Neutrophil (primary cell): ENCODE measurements around the gene CHRM4.

Source experiments
- H3K27ac ChIP-seq: fragments of 200-600 bp; sonication (generic); 2 replicates; pipeline ENCODE4 v1.5.1; 2016; ENCODE audit warnings: mild to moderate bottlenecking, moderate library complexity
- H3K27me3 ChIP-seq: fragments of 200-600 bp; sonication (generic); 2 replicates; pipeline ENCODE4 v1.6.0; 2016; ENCODE audit warnings: mild to moderate bottlenecking
- H3K36me3 ChIP-seq: fragments of 200-600 bp; sonication (generic); 2 replicates; pipeline ENCODE4 v1.5.1; 2017
- H3K4me1 ChIP-seq, 2 experiments: fragments of 200-600 bp in 1 of 2; sonication (generic) in 1 of 2; 1 replicate in 1 of 2; 2 replicates in 1 of 2; pipeline versions ENCODE4 v1.5.1 to v1.6.1; 2013 to 2016; ENCODE audit warnings: low read depth in 1 of 2, low read length in 1 of 2, mild to moderate bottlenecking in 1 of 2, moderate library complexity in 1 of 2; ENCODE audit not compliant: control insufficient read depth in 1 of 2, insufficient read depth in 1 of 2
- H3K4me3 ChIP-seq, 2 experiments: fragments of 200-600 bp in 1 of 2; sonication (generic) in 1 of 2; 1 replicate in 1 of 2; 2 replicates in 1 of 2; pipeline ENCODE4 v1.5.1; 2013 to 2016; ENCODE audit warnings: low read depth in 1 of 2, low read length in 1 of 2, mild to moderate bottlenecking in 1 of 2, moderate library complexity in 1 of 2
- H3K9me3 ChIP-seq: fragments of 200-600 bp; sonication (generic); 2 replicates; pipeline ENCODE4 v1.5.1; 2016
- TF ChIP-seq, protein P1 (sequence below): fragments of 200-600 bp; sonication (generic); IDR thresholded peaks from 2 replicates; pipeline ENCODE4 v1.5.1; 2016; ENCODE audit warnings: antibody characterized with exemption

Gene CHRM4

DNA sequence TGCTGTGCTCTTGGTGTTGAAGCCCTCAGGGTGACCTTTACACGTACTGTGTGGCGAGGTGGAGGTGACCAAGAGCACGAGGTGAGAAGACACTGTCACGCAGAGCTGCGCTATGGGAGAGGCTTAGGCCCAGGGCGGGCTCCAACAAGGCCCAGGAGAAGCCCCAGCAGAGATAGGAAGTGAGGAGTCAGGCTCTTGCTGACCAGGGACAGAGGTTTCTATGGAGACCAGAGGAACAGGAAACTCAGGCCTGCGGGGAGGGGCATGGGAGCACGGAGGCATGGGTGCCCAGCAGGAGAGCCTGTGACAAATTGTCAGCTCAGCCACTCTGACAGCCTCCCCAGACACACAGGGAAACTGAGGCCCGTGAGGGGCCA, 28.6 kb downstream of the CHRM4 start:
- Histone ChIP-seq H3K27me3 (no peaks in the 10 kb centered on the region), H3K4me1 (peaks cover 64 to 80% of the 10 kb centered on the region in 2 experiments), H3K9me3 (no peaks in the 10 kb centered on the region), H3K36me3 (peaks cover 34% of the 10 kb centered on the region), H3K4me3 (peak overlapping the region; percentile 58 to 69), H3K27ac (peak overlapping the region; percentile 88)
- TF ChIP-seq, protein P1, sequence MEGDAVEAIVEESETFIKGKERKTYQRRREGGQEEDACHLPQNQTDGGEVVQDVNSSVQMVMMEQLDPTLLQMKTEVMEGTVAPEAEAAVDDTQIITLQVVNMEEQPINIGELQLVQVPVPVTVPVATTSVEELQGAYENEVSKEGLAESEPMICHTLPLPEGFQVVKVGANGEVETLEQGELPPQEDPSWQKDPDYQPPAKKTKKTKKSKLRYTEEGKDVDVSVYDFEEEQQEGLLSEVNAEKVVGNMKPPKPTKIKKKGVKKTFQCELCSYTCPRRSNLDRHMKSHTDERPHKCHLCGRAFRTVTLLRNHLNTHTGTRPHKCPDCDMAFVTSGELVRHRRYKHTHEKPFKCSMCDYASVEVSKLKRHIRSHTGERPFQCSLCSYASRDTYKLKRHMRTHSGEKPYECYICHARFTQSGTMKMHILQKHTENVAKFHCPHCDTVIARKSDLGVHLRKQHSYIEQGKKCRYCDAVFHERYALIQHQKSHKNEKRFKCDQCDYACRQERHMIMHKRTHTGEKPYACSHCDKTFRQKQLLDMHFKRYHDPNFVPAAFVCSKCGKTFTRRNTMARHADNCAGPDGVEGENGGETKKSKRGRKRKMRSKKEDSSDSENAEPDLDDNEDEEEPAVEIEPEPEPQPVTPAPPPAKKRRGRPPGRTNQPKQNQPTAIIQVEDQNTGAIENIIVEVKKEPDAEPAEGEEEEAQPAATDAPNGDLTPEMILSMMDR: no peak

DNA sequence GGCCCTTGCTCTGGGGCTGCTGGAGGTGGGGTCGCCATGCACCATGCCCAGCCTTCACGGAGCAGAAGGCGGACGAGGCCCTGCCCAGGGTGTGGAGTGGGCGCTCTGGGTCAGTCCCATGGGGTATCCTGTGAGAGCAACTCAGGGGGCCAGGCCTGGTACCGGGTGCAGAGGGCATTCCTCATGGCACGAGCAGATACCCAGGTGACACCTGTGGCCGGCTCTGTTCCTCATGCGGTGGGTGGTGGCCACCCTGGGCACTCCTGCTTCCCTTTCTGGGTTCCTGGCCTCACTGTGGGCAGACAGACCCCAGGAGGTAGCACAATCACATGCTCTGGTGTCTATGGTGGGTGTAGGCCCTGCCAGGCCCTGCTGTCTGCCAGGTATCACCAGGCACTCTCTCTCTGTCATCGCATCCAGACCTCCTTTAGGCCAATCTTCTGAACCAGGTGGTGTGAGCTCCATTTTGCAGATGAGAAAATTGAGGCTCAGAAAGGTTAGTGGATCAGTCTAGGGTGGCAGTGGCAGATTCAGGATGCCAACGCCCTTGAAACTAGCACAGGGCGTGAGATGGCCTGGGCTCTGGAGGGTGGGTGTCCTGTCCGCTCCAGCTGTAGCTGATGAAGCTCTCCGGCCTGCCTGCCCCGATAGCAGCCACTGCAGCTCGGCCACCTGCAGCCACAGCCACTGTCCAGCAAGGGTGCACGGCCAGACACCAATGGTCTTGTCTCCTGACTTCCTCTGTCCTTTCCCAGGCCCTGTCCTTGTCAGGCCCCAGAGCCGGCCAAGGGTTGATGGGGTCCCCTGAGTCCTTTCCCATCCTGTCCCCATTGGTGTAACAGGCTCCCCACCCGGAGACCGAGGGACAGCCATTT, 29.2 kb downstream of the CHRM4 start:
- TF ChIP-seq, protein P1: no peak
- H3K27ac ChIP-seq: peak overlapping the region; percentile 88
- peaks cover 71 to 80% of the 10 kb centered on the region in 2 experiments for H3K4me1 ChIP-seq
- no peaks in the 10 kb centered on the region for H3K9me3 ChIP-seq
- H3K36me3 ChIP-seq: peaks cover 28% of the 10 kb centered on the region
- peak overlapping the region; percentile 58 to 69 for H3K4me3 ChIP-seq
- no peaks in the 10 kb centered on the region for H3K27me3 ChIP-seq

DNA sequence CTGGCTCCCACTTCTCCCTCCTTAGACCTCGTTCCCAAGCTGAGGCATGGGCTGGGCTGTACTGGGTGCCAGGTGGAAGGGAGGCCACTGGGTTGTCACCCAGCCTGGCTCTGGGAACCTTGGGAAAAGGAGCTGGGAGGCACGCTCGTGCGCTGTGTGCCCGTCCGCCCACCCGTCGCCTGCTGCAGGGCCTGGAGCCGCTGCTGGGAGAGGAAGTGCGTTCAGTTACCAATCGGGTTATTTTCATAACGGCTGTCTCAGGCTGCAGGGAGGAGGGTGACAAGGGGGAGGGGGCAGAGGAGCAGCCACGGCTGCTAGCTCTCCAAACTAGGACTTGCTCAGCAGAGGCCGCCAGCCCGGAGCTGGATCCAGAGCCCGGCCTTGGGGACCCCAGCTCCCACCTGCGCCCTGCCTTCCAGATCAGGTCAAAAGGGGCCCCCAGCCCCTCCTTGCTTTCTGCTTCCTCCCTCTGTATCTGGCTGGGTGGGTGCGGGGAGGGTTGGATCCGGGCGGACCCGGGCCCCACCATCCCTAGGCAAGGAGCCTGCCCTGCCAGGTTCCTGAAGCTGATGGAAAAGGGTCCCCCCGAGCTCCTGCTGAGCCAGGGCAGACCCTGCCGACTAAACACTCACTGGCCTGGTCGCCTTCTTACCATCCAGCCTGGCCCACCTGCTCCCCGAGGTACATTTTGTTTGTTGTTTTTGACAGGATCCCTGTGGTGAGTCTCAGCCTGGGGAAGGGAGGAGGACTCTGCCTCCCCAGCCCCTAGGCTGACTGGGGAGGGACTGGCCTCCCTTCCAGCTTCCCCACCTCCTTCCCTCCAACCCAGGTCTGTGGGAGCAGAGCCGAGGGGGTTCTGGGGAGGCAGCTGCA, 30.1 kb downstream of the CHRM4 start:
- peak overlapping the region; percentile 88 for H3K27ac ChIP-seq
- peaks cover 20% of the 10 kb centered on the region for H3K36me3 ChIP-seq
- H3K27me3 ChIP-seq: no peaks in the 10 kb centered on the region
- TF ChIP-seq, protein P1: no peak
- H3K9me3 ChIP-seq: no peaks in the 10 kb centered on the region
- peaks cover 74 to 84% of the 10 kb centered on the region in 2 experiments for H3K4me1 ChIP-seq
- peak overlapping the region; percentile 58 to 69 for H3K4me3 ChIP-seq

DNA sequence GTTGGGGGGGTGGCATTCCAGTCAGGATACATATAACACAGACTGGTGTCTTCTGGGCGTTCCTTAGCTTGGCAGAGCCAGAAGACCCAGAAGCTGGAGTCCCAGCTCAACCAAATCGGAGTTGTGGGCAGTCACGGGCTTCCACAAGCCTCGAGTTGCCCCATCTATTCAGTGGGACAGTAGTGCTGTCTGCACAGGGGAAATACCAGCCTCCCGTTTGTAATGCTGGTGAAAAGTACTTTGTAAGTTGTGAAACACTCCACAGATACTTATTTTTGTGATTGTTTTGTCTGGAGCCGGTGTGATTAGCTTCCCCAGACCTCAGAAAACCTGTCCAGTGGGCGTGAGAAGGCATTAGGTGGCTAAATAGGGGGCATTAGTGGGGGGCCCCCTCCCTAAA, 30.7 kb downstream of the CHRM4 start:
- Histone ChIP-seq H3K36me3 (peaks cover 20% of the 10 kb centered on the region), H3K27ac (peak overlapping the region; percentile 88), H3K27me3 (no peaks in the 10 kb centered on the region), H3K9me3 (no peaks in the 10 kb centered on the region), H3K4me1 (peaks cover 80 to 90% of the 10 kb centered on the region in 2 experiments), H3K4me3 (peak overlapping the region; percentile 58 to 69)
- TF ChIP-seq, protein P1: no peak

DNA sequence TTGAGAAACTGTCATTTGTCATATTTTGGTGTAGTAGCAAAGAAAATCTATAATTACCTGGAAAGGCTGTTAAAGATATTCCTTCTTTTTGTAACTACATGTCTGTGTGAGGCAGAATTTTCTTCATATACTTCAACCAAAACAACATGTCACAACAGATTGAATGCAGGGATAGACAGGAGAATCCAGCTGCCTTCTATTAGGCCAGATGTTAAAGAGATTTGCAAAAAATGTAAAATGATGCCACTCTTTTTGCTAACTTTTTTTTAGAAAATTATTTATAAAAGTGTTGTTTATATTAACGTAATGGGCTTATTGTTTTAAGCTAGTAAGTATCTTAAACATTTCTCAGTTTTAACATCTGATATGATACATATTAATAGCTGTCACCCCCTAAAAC, 31.6 kb downstream of the CHRM4 start:
- H3K9me3 ChIP-seq: no peaks in the 10 kb centered on the region
- H3K36me3 ChIP-seq: peaks cover 13% of the 10 kb centered on the region
- H3K4me3 ChIP-seq: no peak overlapping the region
- TF ChIP-seq, protein P1: no peak
- H3K27me3 ChIP-seq: no peaks in the 10 kb centered on the region
- peak overlapping the region; percentile 88 for H3K27ac ChIP-seq
- H3K4me1 ChIP-seq: peaks cover 84 to 94% of the 10 kb centered on the region in 2 experiments
